Kidney (tissue), 14 donors: ENCODE measurements around the gene CBR4. TPM values are rescaled to one million over a fixed set of nuclear protein-coding genes. Genes with fewer than 3 reads are reported as not detected.
"Not testable (repeated sequence)": the region's sequence is repeated elsewhere in the genome, so short reads cannot be mapped to it uniquely, and the experiment has no call there.

ENCODE experiments used
- DNase-seq, 5 donors: peaks; one replicate each; pipeline ENCODE4 v3.0.0-alpha.2; 2013 to 2020
- FAIRE-seq: peaks from 2 replicates; lab custom pipeline; 2012; peaks lifted over from hg19 to GRCh38; lab: Jason Lieb, UNC
- H3K27ac ChIP-seq, 2 donors: one replicate each; pipeline ENCODE4 v1.7.0; 2013; ENCODE audit warnings: low read depth in 2 of 2, low read length in 2 of 2, inconsistent platforms in 1 of 2
- H3K27me3 ChIP-seq: one replicate; pipeline ENCODE4 v1.7.1; 2013; ENCODE audit warnings: low read length, inconsistent platforms; ENCODE audit not compliant: control insufficient read depth, insufficient read depth
- H3K36me3 ChIP-seq, 3 donors: one replicate each; pipeline versions ENCODE4 v1.7.0 to v1.7.1; 2013; ENCODE audit warnings: low read length in 3 of 3, control low read depth in 1 of 3, inconsistent platforms in 1 of 3; ENCODE audit not compliant: insufficient read depth in 3 of 3, control insufficient read depth in 2 of 3
- H3K4me1 ChIP-seq, 3 donors: one replicate each; pipeline versions ENCODE4 v1.7.0 to v1.7.1; 2013; ENCODE audit warnings: low read length in 3 of 3, inconsistent platforms in 1 of 3, low read depth in 1 of 3; ENCODE audit not compliant: control insufficient read depth in 2 of 3, insufficient read depth in 2 of 3
- H3K4me3 ChIP-seq, 3 donors: one replicate each; pipeline versions ENCODE4 v1.7.0 to v1.8.1; 2013; ENCODE audit warnings: low read length in 3 of 3, control low read depth in 1 of 3, inconsistent platforms in 1 of 3
- H3K9ac ChIP-seq, 3 donors: one replicate each; pipeline versions ENCODE4 v1.7.0 to v1.7.1; 2013; ENCODE audit warnings: low read length in 3 of 3, control low read depth in 1 of 3, inconsistent platforms in 1 of 3
- H3K9me3 ChIP-seq, 3 donors: one replicate each; pipeline versions ENCODE4 v1.7.0 to v1.7.1; 2013; ENCODE audit warnings: low read length in 3 of 3, control low read depth in 1 of 3, inconsistent platforms in 1 of 3; ENCODE audit not compliant: control insufficient read depth in 2 of 3, insufficient read depth in 1 of 3
- CTCF ChIP-seq: IDR thresholded peaks from 3 replicates; pipeline ENCODE4 v1.5.1; 2012; ENCODE audit warnings: mild to moderate bottlenecking, moderate library complexity, borderline replicate concordance; ENCODE audit not compliant: insufficient read depth; ENCODE audit errors: extremely low read depth
- intact Hi-C: fragments of 100-400 bp; cut with DNase I; formaldehyde crosslinking; loops from one replicate; pipeline ENCODE4 v1.11.1; 2022
- polyA plus RNA-seq: library from polyadenylated mRNA; stranded (reverse); fragments of 350-450 nt; fragmentation: Illumina TruSeq; extraction: RNeasy Lipid Tissue Mini Kit (QIAGEN cat#74804); gene quantifications from one replicate; pipeline ENCODE4 v1.2.3, GENCODE V29; 2014; ENCODE audit warnings: low read depth, low replicate concordance; ENCODE audit not compliant: insufficient read depth
- total RNA-seq: library from RNA; stranded (reverse); fragmentation: NEBNext Ultra II Directional; extraction: Animal tissue kit (Norgen Biotek cat#: 25700); gene quantifications from one replicate; pipeline ENCODE4 v1.2.1, GENCODE V29; 2021
- donor health status: control.
- donor health status: control.
- donor health status: control.
- donor health status: control.
- donor health status: control.
- donor health status: DM: yes; HTN: yes; CAD: no.
- donor health status: Normal renal cell carcinoma (clear cell type).

The CBR4 gene
- total and polyA plus RNA-seq, 2 donors from 2014 or later: 24.1 to 28.6 TPM

DNA sequence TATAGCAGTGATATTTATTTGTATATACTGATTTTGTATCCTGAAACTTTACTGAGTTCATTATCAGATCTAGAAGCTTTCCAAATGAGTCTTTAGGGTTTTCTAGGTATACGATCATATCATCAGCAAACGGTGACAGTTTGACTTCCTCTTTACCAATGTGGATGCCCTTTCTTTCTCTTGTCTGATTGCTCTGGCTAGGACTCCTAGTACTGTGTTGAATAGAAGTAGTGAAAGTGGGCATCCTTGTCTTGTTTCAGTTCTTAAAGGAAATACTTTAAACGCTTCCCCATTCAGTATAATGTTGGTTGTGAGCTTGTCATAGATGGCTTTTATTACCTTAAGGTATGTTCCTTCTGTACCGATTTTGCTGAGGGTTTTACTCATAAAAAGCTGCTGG is 37.5 kb downstream of the CBR4 start:
- intact Hi-C loops: no loop called here
- Histone ChIP-seq H3K9ac (no peak overlapping the region), H3K9me3 (no peaks in the 10 kb centered on the region), H3K4me1 (no peaks in the 10 kb centered on the region), H3K27me3 (no peaks in the 10 kb centered on the region), H3K27ac (no peak overlapping the region), H3K36me3 (peaks cover 5 to 14% (median 11%) of the 10 kb centered on the region in 3 donors), H3K4me3 (no peak overlapping the region)
- FAIRE-seq: no peak
- TF ChIP-seq CTCF: no peak
- DNase-seq: no peak

DNA sequence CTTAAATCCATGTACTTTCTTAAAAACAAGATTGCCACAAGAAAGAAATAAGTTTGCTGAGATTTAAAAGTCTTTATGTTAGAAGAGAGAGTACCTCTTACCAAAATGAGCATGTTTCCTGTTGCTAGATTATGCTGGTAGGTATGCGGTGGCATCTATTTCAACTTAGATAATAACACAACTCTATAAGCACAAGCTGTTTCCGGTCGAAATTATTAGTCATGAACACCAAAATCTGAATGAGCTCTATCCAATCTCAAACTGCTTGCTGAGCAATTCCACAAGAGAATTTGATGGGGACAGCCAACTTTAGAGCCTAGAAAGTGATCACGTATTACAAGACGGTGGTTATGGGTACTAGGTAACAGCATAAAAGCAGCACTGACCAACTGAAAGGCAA is 49.3 kb downstream of the CBR4 start:
- Histone ChIP-seq H3K27me3 (no peaks in the 10 kb centered on the region), H3K9ac (no peak overlapping the region), H3K9me3 (no peaks in the 10 kb centered on the region), H3K27ac (no peak overlapping the region), H3K4me1 (no peaks in the 10 kb centered on the region), H3K4me3 (no peak overlapping the region), H3K36me3 (no peaks in the 10 kb centered on the region)
- intact Hi-C loops: no loop called here
- FAIRE-seq: no peak
- no peak for TF ChIP-seq CTCF
- no peak for DNase-seq

GRCh38 chr4:168955674-168956073 is 54.4 kb downstream of the CBR4 start:
- Histone ChIP-seq H3K4me3 (no peak overlapping the region), H3K27me3 (no peaks in the 10 kb centered on the region), H3K27ac (no peak overlapping the region), H3K36me3 (no peaks in the 10 kb centered on the region), H3K9ac (no peak overlapping the region), H3K4me1 (no peaks in the 10 kb centered on the region), H3K9me3 (no peaks in the 10 kb centered on the region)
- no peak for DNase-seq
- no peak for TF ChIP-seq CTCF
- intact Hi-C loops: no loop called here
- FAIRE-seq: no peak

GRCh38 chr4:168952821-168953246 is 57.2 kb downstream of the CBR4 start:
- H3K27me3 ChIP-seq, H3K36me3 ChIP-seq, H3K27ac ChIP-seq, H3K9ac ChIP-seq, intact Hi-C loops, FAIRE-seq, DNase-seq, H3K4me1 ChIP-seq, H3K9me3 ChIP-seq, H3K4me3 ChIP-seq: not testable (repeated sequence)
